Mammary epithelial cell (primary cell): ENCODE data around the gene TBC1D24.
A peak's percentile ranks its signal among the peaks of the same experiment; 100 is the strongest.

Experiments
- CTCF ChIP-seq, 2 donors: IDR thresholded peaks in 1 of 2; conservative IDR thresholded peaks in 1 of 2; 2 replicates each; pipeline ENCODE4 v1.5.1; 2011 to 2012; ENCODE audit warnings: inconsistent platforms in 2 of 2, low read length in 2 of 2, mild to moderate bottlenecking in 2 of 2, control low read depth in 1 of 2, low read depth in 1 of 2; ENCODE audit not compliant: insufficient read depth in 1 of 2; ENCODE audit errors: extremely low read depth in 1 of 2
- EZH2 ChIP-seq: IDR thresholded peaks from 2 replicates; pipeline ENCODE4 v1.6.1; 2012; ENCODE audit warnings: low read length, inconsistent platforms, borderline replicate concordance

GRCh38 chr16:2465653-2466415 lies 9.1 kb upstream of the TBC1D24 start:
- TF ChIP-seq CTCF (conservative IDR thresholded peaks at IDR 0.05 in 1 of 2, IDR thresholded peaks at IDR 0.05 in 1 of 2; ENCODE audit: extremely low read depth in 1 of 2, insufficient read depth in 1 of 2, low read depth in 1 of 2, low read length in 2 of 2) (peak in 1 of 2 donors; percentile 24), EZH2 (no peak)
